GM12864 (cell line): ENCODE data around the gene PTGR3.

Experiments
- DNase-seq: peaks from one replicate; pipeline ENCODE4 v3.0.0-alpha.2; 2011; ENCODE audit warnings: low read depth
- H3K4me3 ChIP-seq: 2 replicates; pipeline ENCODE4 v1.5.1; 2011; ENCODE audit warnings: mild to moderate bottlenecking, low read depth, low read length, control low read depth
- TF ChIP-seq, protein P1 (sequence below): IDR thresholded peaks from 2 replicates; pipeline ENCODE4 v1.5.1; 2011; ENCODE audit warnings: low read depth, mild to moderate bottlenecking, moderate library complexity, low read length, control low read depth, inconsistent platforms; ENCODE audit errors: missing control alignments

PTGR3 gene

GRCh38 chr18:75159646-75160356, 49.1 kb downstream of the PTGR3 start:
- no peak for DNase-seq
- TF ChIP-seq, protein P1, sequence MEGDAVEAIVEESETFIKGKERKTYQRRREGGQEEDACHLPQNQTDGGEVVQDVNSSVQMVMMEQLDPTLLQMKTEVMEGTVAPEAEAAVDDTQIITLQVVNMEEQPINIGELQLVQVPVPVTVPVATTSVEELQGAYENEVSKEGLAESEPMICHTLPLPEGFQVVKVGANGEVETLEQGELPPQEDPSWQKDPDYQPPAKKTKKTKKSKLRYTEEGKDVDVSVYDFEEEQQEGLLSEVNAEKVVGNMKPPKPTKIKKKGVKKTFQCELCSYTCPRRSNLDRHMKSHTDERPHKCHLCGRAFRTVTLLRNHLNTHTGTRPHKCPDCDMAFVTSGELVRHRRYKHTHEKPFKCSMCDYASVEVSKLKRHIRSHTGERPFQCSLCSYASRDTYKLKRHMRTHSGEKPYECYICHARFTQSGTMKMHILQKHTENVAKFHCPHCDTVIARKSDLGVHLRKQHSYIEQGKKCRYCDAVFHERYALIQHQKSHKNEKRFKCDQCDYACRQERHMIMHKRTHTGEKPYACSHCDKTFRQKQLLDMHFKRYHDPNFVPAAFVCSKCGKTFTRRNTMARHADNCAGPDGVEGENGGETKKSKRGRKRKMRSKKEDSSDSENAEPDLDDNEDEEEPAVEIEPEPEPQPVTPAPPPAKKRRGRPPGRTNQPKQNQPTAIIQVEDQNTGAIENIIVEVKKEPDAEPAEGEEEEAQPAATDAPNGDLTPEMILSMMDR = no peak
- no peak overlapping the region for H3K4me3 ChIP-seq

- no peak overlapping the region for H3K4me3 ChIP-seq
- DNase-seq = no peak
These were observed 49.8 kb downstream of the PTGR3 start for GRCh38 chr18:75159238-75159518.

More at GRCh38 chr18:75159238-75159518, 49.8 kb downstream of the PTGR3 start:
- TF ChIP-seq, protein P1 = no peak
